Caco-2 (cell line): ENCODE measurements around the gene DOHH. TPM values are rescaled to one million over a fixed set of nuclear protein-coding genes. Genes with fewer than 3 reads are reported as not detected.

Experiments
- BruUV-seq: library from RNA; stranded (reverse); fragments of 400-500 nt; replicated peaks from 2 replicates; lab custom pipeline; 2021; lab: Mats Ljungman, UMichigan
- CTCF ChIA-PET: fragments of 300-600 bp; sonication (Branson Sonifier 250); formaldehyde crosslinking; loops from one replicate; lab custom pipeline; 2022; ENCODE audit warnings: antibody characterized with exemption; lab: Charles Lee
- POLR2A ChIA-PET: fragments of 300-600 bp; sonication (Branson Sonifier 250); formaldehyde crosslinking; loops from one replicate; lab custom pipeline; 2022; ENCODE audit warnings: antibody characterized with exemption; lab: Charles Lee
- DNase-seq, 2 experiments: peaks; one replicate each; pipeline versions ENCODE4 v3.0.0 to v3.0.0-alpha.2; 2020 to 2022
- H3K27me3 ChIP-seq: replicated peaks from 2 replicates; pipeline ENCODE4 v1.6.0; 2011; ENCODE audit warnings: low read length; ENCODE audit not compliant: control insufficient read depth, insufficient read depth
- H3K36me3 ChIP-seq: 2 replicates; pipeline ENCODE4 v1.5.1; 2011; ENCODE audit warnings: low read length; ENCODE audit not compliant: control insufficient read depth, insufficient read depth
- H3K4me1 ChIP-seq: fragments of 250-450 bp; sonication (Bioruptor Pico); 2 replicates; pipeline ENCODE4 v1.5.1; 2020; ENCODE audit warnings: mild to moderate bottlenecking
- H3K4me3 ChIP-seq: 2 replicates; pipeline ENCODE4 v1.5.1; 2011; ENCODE audit warnings: low read depth, mild to moderate bottlenecking, control low read depth, low read length
- H3K9me3 ChIP-seq: fragments of 250-450 bp; sonication (Bioruptor Pico); 2 replicates; pipeline ENCODE4 v1.5.1; 2020; ENCODE audit warnings: mild to moderate bottlenecking, moderate library complexity
- H3K27ac Mint-ChIP-seq: one replicate; pipeline ENCODE4 v1.8.0; 2022; ENCODE audit warnings: mixed read lengths; ENCODE audit not compliant: unreplicated experiment
- H3K27me3 Mint-ChIP-seq: one replicate; pipeline ENCODE4 v1.8.0; 2022; ENCODE audit warnings: mixed read lengths; ENCODE audit not compliant: insufficient read depth, unreplicated experiment
- H3K36me3 Mint-ChIP-seq: one replicate; pipeline ENCODE4 v1.8.0; 2022; ENCODE audit warnings: mild to moderate bottlenecking, mixed read lengths; ENCODE audit not compliant: insufficient read depth, unreplicated experiment
- H3K4me1 Mint-ChIP-seq: one replicate; pipeline ENCODE4 v1.8.0; 2022; ENCODE audit warnings: low read depth, mixed read lengths; ENCODE audit not compliant: unreplicated experiment
- H3K4me3 Mint-ChIP-seq: one replicate; pipeline ENCODE4 v1.8.0; 2022; ENCODE audit warnings: mild to moderate bottlenecking, moderate library complexity, mixed read lengths; ENCODE audit not compliant: unreplicated experiment
- H3K9me3 Mint-ChIP-seq: one replicate; pipeline ENCODE4 v1.8.0; 2022; ENCODE audit warnings: mixed read lengths; ENCODE audit not compliant: unreplicated experiment
- intact Hi-C: fragments of 100-400 bp; cut with micrococcal nuclease; formaldehyde crosslinking; loops from one replicate; pipeline ENCODE4 v1.10.0; 2022; ENCODE audit not compliant: unreplicated experiment
- total RNA-seq: library from RNA; stranded (reverse); gene quantifications from 2 replicates; pipeline ENCODE4 v1.2.3, GENCODE V29; 2022
- TF ChIP-seq, protein P1 (sequence below), 2 experiments: fragments of 200-600 bp in 1 of 2; IDR thresholded peaks; 1 replicate in 1 of 2; 2 replicates in 1 of 2; pipeline versions ENCODE4 v1.5.1 to v1.8.0; 2011 to 2022; ENCODE audit warnings: antibody characterized with exemption in 1 of 2, control low read depth in 1 of 2, inconsistent platforms in 1 of 2, low read depth in 1 of 2, low read length in 1 of 2, mild to moderate bottlenecking in 1 of 2, moderate library complexity in 1 of 2; ENCODE audit not compliant: insufficient read depth in 1 of 2, severe bottlenecking in 1 of 2, unreplicated experiment in 1 of 2

Gene DOHH
- total RNA-seq, 1 experiment from 2014 or later, result 17.4 TPM

DNA sequence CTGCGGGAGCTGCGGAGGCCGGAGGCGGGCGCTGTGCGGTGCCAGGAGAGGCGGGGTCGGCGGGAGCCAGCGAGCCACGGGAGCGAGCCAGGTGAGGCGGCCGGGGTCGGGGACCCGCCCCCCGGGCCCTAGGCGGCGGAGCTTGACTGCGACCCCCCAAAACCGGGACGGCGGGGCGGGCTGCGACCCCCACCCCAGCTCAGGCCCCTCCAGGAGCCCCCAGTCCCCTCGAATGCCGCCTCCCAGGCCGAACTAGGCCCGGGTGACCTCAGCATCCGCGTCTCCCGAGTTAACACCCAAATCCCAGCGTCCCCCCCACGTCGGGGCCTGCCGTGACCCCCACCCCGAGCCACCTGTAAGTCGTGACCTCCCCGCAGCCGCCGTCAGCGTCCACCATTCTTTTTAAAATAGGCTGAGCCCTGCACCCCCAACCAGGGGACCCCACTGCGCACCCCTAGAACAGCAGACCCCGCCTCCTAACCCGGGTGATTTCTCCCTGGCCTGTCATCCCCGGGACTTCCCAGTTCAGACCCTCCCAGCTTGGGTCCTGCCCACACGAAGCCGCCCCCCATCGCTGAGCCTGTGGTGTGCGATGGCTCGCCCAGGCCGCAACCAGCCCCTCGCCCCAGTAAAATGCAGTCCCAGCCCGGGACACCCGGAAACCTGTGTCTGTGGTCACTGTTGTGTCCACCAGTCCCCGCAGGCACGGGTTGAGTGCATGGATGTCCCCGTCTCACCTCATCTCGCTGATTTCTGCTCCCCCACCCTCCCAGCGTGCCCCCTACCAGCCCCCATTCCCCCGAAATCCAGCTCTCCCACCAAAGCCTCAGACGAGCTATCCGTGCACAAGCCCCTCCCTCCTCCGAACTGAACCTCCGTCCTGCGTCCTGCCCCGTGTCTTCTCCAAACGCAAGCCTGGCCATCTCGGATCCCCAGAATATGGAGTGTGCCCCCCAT is 6.2 kb upstream of the DOHH start:
- Histone ChIP-seq H3K4me3 (peak overlapping the region; percentile 61), H3K27me3 (no peaks in the 10 kb centered on the region), H3K4me1 (no peaks in the 10 kb centered on the region; the same call in 1 of the 2 replicates), H3K36me3 (peaks cover 1% of the 10 kb centered on the region; the same call in 1 of the 2 replicates), H3K9me3 (no peaks in the 10 kb centered on the region)
- Mint-ChIP-seq H3K27ac (peak overlapping the region; percentile 84), H3K4me1 (no peaks in the 10 kb centered on the region), H3K9me3 (no peaks in the 10 kb centered on the region), H3K36me3 (peaks cover 29% of the 10 kb centered on the region), H3K4me3 (peak overlapping the region; percentile 80), H3K27me3 (no peaks in the 10 kb centered on the region)
- intact Hi-C loops, result no loop called here
- DNase-seq, result peak in 1 of 2 experiments; percentile 14
- ChIA-PET POLR2A (interaction anchor here (0.6 kb wide), 1 partner anchor 317 kb away, joined by 3 read pairs; no protein-coding TSS in a partner anchor), CTCF (interaction anchor here (0.9 to 1.4 kb wide), 2 partner anchors 21 to 37 kb away, joined by 4 to 5 read pairs; no protein-coding TSS in a partner anchor)
- no TSS peak for BruUV-seq
- TF ChIP-seq, protein P1, sequence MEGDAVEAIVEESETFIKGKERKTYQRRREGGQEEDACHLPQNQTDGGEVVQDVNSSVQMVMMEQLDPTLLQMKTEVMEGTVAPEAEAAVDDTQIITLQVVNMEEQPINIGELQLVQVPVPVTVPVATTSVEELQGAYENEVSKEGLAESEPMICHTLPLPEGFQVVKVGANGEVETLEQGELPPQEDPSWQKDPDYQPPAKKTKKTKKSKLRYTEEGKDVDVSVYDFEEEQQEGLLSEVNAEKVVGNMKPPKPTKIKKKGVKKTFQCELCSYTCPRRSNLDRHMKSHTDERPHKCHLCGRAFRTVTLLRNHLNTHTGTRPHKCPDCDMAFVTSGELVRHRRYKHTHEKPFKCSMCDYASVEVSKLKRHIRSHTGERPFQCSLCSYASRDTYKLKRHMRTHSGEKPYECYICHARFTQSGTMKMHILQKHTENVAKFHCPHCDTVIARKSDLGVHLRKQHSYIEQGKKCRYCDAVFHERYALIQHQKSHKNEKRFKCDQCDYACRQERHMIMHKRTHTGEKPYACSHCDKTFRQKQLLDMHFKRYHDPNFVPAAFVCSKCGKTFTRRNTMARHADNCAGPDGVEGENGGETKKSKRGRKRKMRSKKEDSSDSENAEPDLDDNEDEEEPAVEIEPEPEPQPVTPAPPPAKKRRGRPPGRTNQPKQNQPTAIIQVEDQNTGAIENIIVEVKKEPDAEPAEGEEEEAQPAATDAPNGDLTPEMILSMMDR (IDR thresholded peaks at IDR 0.05; ENCODE audit: insufficient read depth in 1 of 2, low read depth in 1 of 2, low read length in 1 of 2, severe bottlenecking in 1 of 2, unreplicated experiment in 1 of 2), result no peak

DNA sequence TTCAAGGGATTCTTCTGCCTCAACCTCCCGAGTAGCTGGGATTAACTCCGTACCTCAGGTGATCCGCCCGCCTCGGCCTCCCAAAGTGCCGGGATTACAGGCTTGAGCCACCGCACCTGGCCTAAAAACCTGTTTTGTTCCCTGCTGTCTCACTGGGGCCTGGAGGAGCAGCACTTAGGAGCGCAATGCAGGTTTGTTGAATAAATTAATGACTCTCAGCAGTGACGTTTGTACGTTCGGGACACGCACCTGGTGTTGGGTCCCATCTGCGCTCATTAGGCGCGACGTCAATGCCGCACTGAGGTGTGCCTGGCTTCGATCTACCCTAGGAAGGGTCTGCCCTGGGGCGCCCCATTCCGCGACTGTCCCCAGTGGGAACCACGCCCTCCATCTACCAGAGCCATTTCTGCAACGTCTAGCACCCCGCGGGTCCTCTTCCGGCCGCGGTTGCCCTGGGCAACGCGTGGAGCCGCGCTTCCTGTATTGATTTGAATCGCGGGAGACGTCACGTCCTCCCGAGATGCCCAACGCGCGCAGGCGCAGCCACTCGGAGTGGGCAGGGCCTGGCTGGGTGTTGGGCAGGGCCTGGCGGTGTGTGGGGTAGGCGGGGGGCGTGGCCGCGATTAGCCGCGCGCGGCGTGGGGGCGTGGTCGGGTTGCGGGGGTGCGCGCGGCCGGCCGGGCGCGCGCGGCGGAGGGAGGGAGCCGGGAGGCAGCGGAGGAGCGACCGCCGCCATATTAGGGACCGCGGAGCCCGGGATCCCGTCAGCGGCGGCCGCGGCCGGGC is 5.3 kb upstream of the DOHH start, which contains the start of gene FZR1:
TSS of gene FZR1 (plus strand) at position 714 of the 786 bp plus-strand sequence. CDS start 16,679 bp downstream, outside the sequence.
- CTCF ChIA-PET, result interaction anchor here (0.5 to 1.4 kb wide), 2 partner anchors 20 to 323 kb away, joined by 4 to 5 read pairs; no protein-coding TSS in a partner anchor
- H3K36me3 Mint-ChIP-seq, result peaks cover 32% of the 10 kb centered on the region

More for the DNA sequence above, 5.3 kb upstream of the DOHH start, which contains the start of gene FZR1:
- peak; percentile 99 for DNase-seq
- TSS peak; percentile 76 for BruUV-seq
- Histone ChIP-seq H3K4me3 (peak within 1 kb of the TSS; percentile 61), H3K36me3 (peaks cover 1% of the 10 kb centered on the region; the same call in 1 of the 2 replicates), H3K27me3 (no peaks in the 10 kb centered on the region), H3K9me3 (no peaks in the 10 kb centered on the region), H3K4me1 (no peaks in the 10 kb centered on the region; the same call in 1 of the 2 replicates)
- peak within 1 kb of the TSS; percentile 80 for H3K4me3 Mint-ChIP-seq
- peaks cover 4% of the 10 kb centered on the region for H3K4me1 Mint-ChIP-seq
- intact Hi-C loops, result loop anchor here (1.0 kb wide), 1 partner anchor 8 kb away; no protein-coding TSS in a partner anchor
- H3K9me3 Mint-ChIP-seq, result no peaks in the 10 kb centered on the region
- TF ChIP-seq, protein P1 (IDR thresholded peaks at IDR 0.05; ENCODE audit: insufficient read depth in 1 of 2, low read depth in 1 of 2, low read length in 1 of 2, severe bottlenecking in 1 of 2, unreplicated experiment in 1 of 2), result no peak
- H3K27me3 Mint-ChIP-seq, result no peaks in the 10 kb centered on the region
- H3K27ac Mint-ChIP-seq, result peak within 1 kb of the TSS; percentile 94
- POLR2A ChIA-PET, result no interaction called here
